Activated CD4-positive, alpha-beta memory T cell treated with anti-CD3 and anti-CD28 coated beads for 36 hours (primary cell): ENCODE results near the gene NUDT16L1. TPM values are rescaled to one million over a fixed set of nuclear protein-coding genes. Genes with fewer than 3 reads are reported as not detected.

Experiments
- CTCF ChIA-PET: fragments of 350-600 bp; sonication (Branson Sonifier 250); formaldehyde crosslinking; loops from one replicate; lab custom pipeline; 2021; ENCODE audit warnings: antibody characterized with exemption, inconsistent platforms; lab: Charles Lee
- POLR2A ChIA-PET: fragments of 350-600 bp; sonication (Branson Sonifier 250); formaldehyde crosslinking; loops from one replicate; lab custom pipeline; 2021; ENCODE audit warnings: antibody characterized with exemption; lab: Charles Lee
- DNase-seq: peaks from one replicate; pipeline ENCODE4 v3.0.0-alpha.2; 2020
- H3K27ac Mint-ChIP-seq: one replicate; pipeline ENCODE4 v1.8.0; 2021; ENCODE audit warnings: mixed read lengths
- H3K27me3 Mint-ChIP-seq: one replicate; pipeline ENCODE4 v1.8.0; 2021; ENCODE audit warnings: mixed read lengths
- H3K36me3 Mint-ChIP-seq: one replicate; pipeline ENCODE4 v1.8.0; 2021; ENCODE audit warnings: mixed read lengths
- H3K4me1 Mint-ChIP-seq: one replicate; pipeline ENCODE4 v1.8.0; 2021; ENCODE audit warnings: low read depth, mixed read lengths
- H3K4me3 Mint-ChIP-seq: one replicate; pipeline ENCODE4 v1.8.0; 2021; ENCODE audit warnings: mild to moderate bottlenecking, mixed read lengths
- H3K9me3 Mint-ChIP-seq: one replicate; pipeline ENCODE4 v1.8.0; 2021; ENCODE audit warnings: mixed read lengths
- intact Hi-C: fragments of 100-400 bp; cut with micrococcal nuclease; formaldehyde crosslinking; loops from one replicate; pipeline ENCODE4 v1.15.1; 2023
- total RNA-seq, 2 experiments: library from RNA; stranded (reverse); gene quantifications; one replicate each; pipeline ENCODE4 v1.2.3, GENCODE V29; 2021

The NUDT16L1 gene
- total RNA-seq, 2 experiments from 2014 or later = 22.2 to 23.6 TPM

DNA sequence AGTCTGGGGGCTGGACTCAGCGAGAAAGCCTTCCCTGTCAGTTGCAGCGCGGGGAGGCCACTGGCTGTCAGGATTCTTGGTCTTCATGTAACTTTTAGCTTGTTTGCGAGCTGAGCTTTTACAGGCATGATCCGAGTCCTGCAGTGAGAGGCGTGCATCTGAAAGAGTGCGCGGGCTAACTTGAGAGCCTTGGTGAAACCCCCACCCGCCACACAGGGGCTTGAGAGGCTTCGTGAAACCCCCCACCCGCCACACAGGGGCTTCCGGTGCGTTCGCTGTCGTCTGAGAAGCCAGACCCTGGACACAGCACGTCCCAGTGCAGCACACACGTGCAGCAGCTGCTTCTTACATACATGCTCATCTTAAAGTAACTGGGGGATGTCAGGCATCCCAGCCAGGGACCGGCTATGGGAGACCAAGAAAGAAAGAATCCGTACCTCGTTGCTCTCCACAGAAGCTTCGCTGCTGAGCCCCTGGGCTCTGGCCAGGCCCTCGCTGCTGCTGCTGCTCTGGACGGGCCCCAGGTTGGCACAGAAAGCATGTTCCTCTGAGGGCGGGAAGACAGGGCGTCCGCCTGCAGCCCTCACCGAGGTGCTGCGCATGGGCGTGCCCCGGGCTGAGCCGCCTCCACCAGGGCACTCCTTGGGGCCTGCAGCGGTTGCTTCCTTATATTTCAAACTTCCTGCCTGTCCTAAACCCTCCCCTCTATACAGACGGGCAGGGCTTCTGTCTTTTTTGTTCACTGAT is 7.8 kb downstream of the NUDT16L1 start:
- CTCF ChIA-PET = interaction anchor here (0.6 kb wide), 1 partner anchor 566 kb away, joined by 3 read pairs; no protein-coding TSS in a partner anchor
- Mint-ChIP-seq H3K9me3 (no peaks in the 10 kb centered on the region), H3K27me3 (no peaks in the 10 kb centered on the region), H3K4me3 (no peak overlapping the region), H3K27ac (no peak overlapping the region), H3K4me1 (peaks cover 5% of the 10 kb centered on the region), H3K36me3 (peaks cover 9% of the 10 kb centered on the region)
- POLR2A ChIA-PET = interaction anchor here (0.5 kb wide), 1 partner anchor 26 kb away, joined by 3 read pairs; no protein-coding TSS in a partner anchor
- no peak for DNase-seq
- intact Hi-C loops = no loop called here

DNA sequence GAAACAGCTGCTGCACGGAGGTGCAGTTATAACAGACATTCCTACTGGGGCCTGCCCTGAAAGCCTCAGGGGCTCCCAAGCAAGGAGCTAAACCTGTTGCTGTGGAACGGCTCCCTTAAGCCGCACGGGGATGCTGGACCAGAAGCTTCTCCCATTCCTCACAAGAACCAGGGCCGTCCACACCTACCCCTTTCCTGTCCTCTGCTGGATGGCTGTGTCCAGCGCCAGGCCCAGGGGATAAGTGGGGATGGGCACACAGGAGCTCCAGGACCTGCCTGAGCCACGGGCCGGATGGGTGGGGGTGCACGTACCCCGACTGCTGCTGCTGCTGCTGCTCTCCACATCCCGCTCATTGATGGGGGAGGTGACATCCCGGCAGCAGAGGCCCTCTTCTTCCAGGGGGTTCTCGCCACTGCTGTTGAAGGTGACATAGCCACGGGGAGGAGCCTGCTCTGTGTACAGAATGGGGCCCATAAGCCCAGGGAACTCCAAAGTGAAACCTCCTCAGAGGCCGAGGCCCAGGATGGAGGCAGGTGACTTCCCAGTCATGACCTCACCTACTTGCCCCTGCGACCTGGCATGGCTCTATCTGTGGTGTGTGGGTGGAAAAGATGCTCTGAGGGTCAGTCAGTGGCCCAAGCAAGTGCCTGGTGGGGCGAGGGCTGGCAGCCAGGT is 8.6 kb downstream of the NUDT16L1 start:
- no peak for DNase-seq
- CTCF ChIA-PET = no interaction called here
- POLR2A ChIA-PET = interaction anchor here (0.5 kb wide), 1 partner anchor 27 kb away, joined by 3 read pairs; no protein-coding TSS in a partner anchor
- Mint-ChIP-seq H3K27me3 (no peaks in the 10 kb centered on the region), H3K36me3 (peaks cover 14% of the 10 kb centered on the region), H3K4me1 (peaks cover 5% of the 10 kb centered on the region), H3K9me3 (no peaks in the 10 kb centered on the region), H3K27ac (no peak overlapping the region), H3K4me3 (no peak overlapping the region)
- intact Hi-C loops = no loop called here

DNA sequence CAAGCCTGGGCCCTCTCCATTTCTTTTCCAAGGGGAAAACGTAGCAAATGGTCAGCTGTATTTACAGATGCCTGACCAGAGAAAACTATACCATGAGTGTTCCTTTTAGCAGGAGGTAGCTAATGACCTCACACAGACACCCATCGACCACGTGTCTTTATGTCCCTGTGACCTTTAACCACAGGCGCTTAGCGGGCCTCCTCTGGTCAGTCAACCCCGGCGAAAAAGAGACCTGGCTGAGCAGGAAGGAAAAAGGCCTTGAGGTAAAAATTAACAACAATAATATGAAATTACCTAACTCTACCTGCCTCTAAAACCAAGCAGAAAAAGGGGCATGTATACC is 9.1 kb downstream of the NUDT16L1 start:
- peaks cover 5% of the 10 kb centered on the region for H3K4me1 Mint-ChIP-seq
- no peaks in the 10 kb centered on the region for H3K9me3 Mint-ChIP-seq
- CTCF ChIA-PET = no interaction called here
- no peaks in the 10 kb centered on the region for H3K27me3 Mint-ChIP-seq
- intact Hi-C loops = no loop called here
- no peak overlapping the region for H3K27ac Mint-ChIP-seq
- no peak overlapping the region for H3K4me3 Mint-ChIP-seq
- DNase-seq = no peak
- POLR2A ChIA-PET = no interaction called here
- H3K36me3 Mint-ChIP-seq = peaks cover 15% of the 10 kb centered on the region

DNA sequence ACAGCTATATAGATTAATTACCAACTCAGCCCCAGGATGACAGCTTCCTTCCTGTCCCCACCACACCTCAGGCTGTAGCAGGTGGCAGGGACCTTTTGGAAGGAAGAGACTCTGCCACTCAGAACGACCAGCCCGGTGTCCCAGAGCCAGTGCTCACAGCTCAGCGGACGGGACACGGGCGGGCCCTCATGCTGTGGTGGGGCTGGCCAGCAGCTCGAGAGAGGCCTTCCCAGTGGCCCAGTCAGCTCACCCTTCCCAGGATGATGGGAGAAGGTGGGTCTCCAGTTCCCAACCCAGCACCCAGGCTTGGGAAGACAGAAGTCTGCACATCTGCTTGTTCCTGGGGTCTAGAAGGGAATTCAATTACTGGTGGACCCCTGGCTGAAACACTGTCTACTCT is 10.5 kb downstream of the NUDT16L1 start:
- intact Hi-C loops = no loop called here
- no peaks in the 10 kb centered on the region for H3K27me3 Mint-ChIP-seq
- ChIA-PET POLR2A (interaction anchor here (0.8 kb wide), 1 partner anchor 95 kb away, joined by 3 read pairs; no protein-coding TSS in a partner anchor), CTCF (no interaction called here)
- no peak overlapping the region for H3K4me3 Mint-ChIP-seq
- H3K36me3 Mint-ChIP-seq = peaks cover 15% of the 10 kb centered on the region
- peaks cover 5% of the 10 kb centered on the region for H3K4me1 Mint-ChIP-seq
- DNase-seq = no peak
- H3K9me3 Mint-ChIP-seq = no peaks in the 10 kb centered on the region
- H3K27ac Mint-ChIP-seq = no peak overlapping the region

DNA sequence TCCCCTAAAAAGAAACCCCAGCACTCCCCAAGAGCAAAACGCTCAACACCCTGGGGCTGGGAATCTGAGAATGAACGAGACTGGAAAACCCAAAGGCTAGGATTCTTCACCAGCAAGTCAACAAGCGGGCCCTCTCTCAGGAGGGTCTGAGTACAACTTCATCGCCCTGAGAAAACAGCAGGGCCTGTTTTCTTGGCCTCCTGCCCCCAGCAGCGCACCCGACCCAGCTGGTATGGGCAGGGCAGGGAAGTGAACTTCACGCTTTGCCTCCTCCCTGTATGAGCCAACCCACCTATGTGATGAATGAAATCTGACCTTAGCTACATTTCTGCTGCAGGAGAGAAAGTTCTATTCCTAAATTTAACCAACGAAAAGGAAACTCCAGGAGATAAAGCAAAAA is 11.1 kb downstream of the NUDT16L1 start:
- no peak overlapping the region for H3K27ac Mint-ChIP-seq
- ChIA-PET POLR2A (no interaction called here), CTCF (no interaction called here)
- H3K9me3 Mint-ChIP-seq = no peaks in the 10 kb centered on the region
- peaks cover 5% of the 10 kb centered on the region for H3K4me1 Mint-ChIP-seq
- no peak overlapping the region for H3K4me3 Mint-ChIP-seq
- DNase-seq = no peak
- intact Hi-C loops = no loop called here
- H3K27me3 Mint-ChIP-seq = no peaks in the 10 kb centered on the region
- peaks cover 15% of the 10 kb centered on the region for H3K36me3 Mint-ChIP-seq

DNA sequence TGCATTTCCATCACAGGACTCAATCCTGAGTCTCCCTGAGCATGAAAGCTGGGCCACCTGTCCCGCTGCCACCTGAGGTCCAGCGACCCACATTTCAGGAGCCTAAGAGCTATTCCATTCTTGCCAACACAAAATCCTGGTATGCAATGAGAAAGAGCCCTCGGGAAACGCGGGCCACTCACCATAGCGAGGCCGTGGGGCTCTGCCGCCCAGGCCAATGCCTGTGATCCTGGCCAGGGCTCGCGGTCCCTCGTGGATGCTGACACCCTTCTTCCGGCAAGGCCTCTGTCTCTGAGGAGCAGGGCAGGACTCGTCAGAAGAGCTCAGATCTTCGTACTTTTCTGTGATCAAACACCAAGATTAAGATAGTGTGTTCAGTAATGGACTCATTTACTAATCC is 11.6 kb downstream of the NUDT16L1 start:
- Mint-ChIP-seq H3K36me3 (peaks cover 15% of the 10 kb centered on the region), H3K27me3 (no peaks in the 10 kb centered on the region), H3K4me1 (peaks cover 5% of the 10 kb centered on the region), H3K27ac (no peak overlapping the region), H3K4me3 (no peak overlapping the region), H3K9me3 (no peaks in the 10 kb centered on the region)
- CTCF ChIA-PET = no interaction called here
- intact Hi-C loops = no loop called here
- no peak for DNase-seq
- POLR2A ChIA-PET = no interaction called here

DNA sequence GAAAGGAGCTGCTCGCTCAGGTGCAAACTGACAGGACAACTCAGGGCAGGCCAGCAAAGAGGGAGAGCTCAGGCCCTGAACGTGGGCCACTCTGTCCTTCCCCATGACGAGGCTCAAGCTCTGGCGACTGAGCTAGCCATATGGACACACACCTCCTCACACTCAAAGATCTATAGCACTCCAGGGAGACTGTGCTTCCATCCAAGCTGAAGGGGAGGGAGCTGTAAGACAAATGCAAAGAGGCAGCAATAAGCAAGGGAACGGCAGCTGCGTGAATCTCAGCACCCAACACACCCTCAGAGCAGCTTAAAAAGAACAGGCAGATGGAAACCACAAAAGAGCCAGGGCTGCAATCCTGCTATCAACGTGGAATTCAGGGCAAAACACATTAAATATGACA is 13.5 kb downstream of the NUDT16L1 start:
- Mint-ChIP-seq H3K4me3 (no peak overlapping the region), H3K27ac (no peak overlapping the region), H3K36me3 (peaks cover 19% of the 10 kb centered on the region), H3K4me1 (no peaks in the 10 kb centered on the region), H3K9me3 (no peaks in the 10 kb centered on the region), H3K27me3 (no peaks in the 10 kb centered on the region)
- intact Hi-C loops = no loop called here
- ChIA-PET CTCF (interaction anchor here (1.5 kb wide), 1 partner anchor 83 kb away, joined by 8 read pairs; no protein-coding TSS in a partner anchor), POLR2A (interaction anchor here (0.5 to 1.3 kb wide), 3 partner anchors 14 to 192 kb away, joined by 3 to 4 read pairs (median 3); partner anchors contain the start of gene NUDT16L1)
- DNase-seq = no peak

DNA sequence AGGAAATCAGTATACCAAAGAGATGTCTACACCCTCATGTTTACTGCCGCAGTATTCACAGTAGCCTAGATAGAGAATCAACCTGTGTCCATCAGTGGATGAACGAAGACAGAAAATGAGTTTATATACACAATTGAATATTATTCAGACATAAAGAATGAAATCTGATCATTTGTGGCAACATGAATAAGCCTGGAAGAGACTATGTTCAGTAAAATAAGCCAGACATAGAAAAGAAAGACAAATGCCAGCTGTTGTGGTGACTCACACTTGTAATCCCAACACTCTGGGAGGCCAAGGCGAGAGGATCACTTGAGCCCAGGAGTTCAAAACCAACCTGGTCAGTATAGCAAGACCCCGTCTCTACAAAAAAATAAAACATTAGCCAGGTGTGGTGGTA is 16.1 kb downstream of the NUDT16L1 start:
- no peaks in the 10 kb centered on the region for H3K9me3 Mint-ChIP-seq
- H3K27me3 Mint-ChIP-seq = no peaks in the 10 kb centered on the region
- no peak overlapping the region for H3K27ac Mint-ChIP-seq
- ChIA-PET CTCF (interaction anchor here (1.1 to 1.5 kb wide), 2 partner anchors 24 to 59 kb away, joined by 4 to 5 read pairs; partner anchors contain the start of genes ANKS3 and DNAAF8), POLR2A (no interaction called here)
- H3K4me3 Mint-ChIP-seq = no peak overlapping the region
- DNase-seq = no peak
- H3K4me1 Mint-ChIP-seq = no peaks in the 10 kb centered on the region
- H3K36me3 Mint-ChIP-seq = peaks cover 21% of the 10 kb centered on the region
- intact Hi-C loops = no loop called here

DNA sequence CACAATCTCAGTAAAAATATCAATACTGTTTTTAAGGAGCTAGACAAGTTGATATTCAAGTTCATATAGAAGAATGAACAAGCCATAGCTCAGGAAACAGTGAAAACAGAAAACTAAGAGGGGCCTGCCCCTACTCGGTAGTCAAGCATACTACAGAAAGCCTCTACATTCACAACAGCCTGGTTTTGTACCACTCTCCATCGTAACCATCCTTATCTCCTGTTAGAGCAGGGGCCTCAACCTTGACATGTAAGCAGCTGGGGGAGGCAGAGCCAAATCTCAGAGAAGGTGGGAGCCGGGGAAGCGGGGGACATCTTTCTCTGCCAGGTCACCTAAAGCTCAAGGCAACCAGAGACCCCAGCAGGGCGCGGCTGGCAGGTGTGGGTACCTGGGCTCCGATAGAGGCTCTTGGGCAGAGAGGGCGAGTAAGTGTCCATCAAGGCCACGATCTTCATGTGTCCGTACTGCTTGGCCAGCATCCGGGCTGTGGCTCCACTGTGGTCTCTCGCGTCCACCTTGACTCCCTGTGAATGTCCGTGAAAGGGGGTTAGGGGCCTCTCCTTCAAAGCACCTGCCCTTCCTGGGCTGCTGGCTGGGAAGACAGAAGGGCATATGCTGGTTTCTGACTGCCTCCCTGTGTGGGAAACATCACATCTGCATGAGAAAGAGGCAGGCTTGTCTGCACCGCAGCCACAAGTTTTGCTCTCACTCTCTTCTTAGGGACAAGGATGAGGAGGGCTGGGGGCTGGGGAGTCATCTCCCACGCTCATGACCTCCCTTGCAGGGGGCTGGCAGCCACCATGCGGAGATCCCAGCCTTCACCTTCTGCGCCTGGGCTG is 20.5 kb downstream of the NUDT16L1 start:
- CTCF ChIA-PET = no interaction called here
- POLR2A ChIA-PET = interaction anchor here (0.6 kb wide), 1 partner anchor 37 kb away, joined by 3 read pairs; no protein-coding TSS in a partner anchor
- H3K9me3 Mint-ChIP-seq = no peaks in the 10 kb centered on the region
- intact Hi-C loops = no loop called here
- H3K36me3 Mint-ChIP-seq = peaks cover 17% of the 10 kb centered on the region
- no peaks in the 10 kb centered on the region for H3K27me3 Mint-ChIP-seq
- no peak overlapping the region for H3K4me3 Mint-ChIP-seq
- DNase-seq = no peak
- H3K27ac Mint-ChIP-seq = no peak overlapping the region
- no peaks in the 10 kb centered on the region for H3K4me1 Mint-ChIP-seq

DNA sequence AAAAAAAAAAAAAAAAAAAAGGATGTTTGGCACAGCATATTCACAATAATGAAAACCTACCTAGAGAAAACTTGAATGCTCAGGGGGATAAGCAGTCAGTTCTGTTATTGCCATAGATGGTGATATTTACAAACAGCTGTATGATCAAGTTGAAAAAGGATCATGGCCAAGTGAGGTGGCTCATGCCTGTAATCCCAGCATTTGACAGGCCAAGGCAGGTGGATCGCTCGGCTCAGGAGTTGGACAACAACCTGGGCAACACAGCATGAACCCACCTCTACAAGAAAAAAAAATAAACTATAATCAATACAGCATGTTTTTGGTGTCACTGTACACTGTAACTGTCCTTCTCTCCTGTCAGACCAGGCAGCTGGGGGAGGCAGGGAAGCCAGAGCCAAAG is 21.6 kb downstream of the NUDT16L1 start:
- Mint-ChIP-seq H3K36me3 (peaks cover 11% of the 10 kb centered on the region), H3K27me3 (no peaks in the 10 kb centered on the region), H3K4me1 (no peaks in the 10 kb centered on the region), H3K9me3 (no peaks in the 10 kb centered on the region), H3K4me3 (no peak overlapping the region), H3K27ac (no peak overlapping the region)
- POLR2A ChIA-PET = no interaction called here
- CTCF ChIA-PET = no interaction called here
- intact Hi-C loops = no loop called here
- DNase-seq = no peak

DNA sequence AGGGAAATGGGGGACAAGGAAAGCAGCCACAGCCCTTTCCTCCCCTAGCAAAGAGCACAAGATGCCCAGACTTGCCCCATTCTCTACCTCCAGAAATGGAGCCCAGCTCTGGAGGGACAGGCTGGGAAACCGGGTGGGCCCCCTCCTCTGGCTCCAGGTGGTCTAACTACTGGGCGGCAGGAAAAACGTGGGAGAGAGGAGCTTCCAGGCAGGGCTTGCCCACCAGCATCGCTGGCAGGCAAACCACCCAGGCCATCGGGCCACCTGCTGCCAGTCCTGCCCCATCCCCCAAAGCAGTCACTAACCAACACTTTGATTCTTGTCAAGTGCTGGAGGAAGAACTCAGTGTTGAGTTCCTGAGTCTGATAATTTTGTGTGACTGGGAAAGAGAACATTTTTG is 25.1 kb downstream of the NUDT16L1 start:
- ChIA-PET CTCF (no interaction called here), POLR2A (no interaction called here)
- no peaks in the 10 kb centered on the region for H3K27me3 Mint-ChIP-seq
- H3K9me3 Mint-ChIP-seq = no peaks in the 10 kb centered on the region
- H3K4me3 Mint-ChIP-seq = no peak overlapping the region
- intact Hi-C loops = no loop called here
- no peak for DNase-seq
- H3K36me3 Mint-ChIP-seq = peaks cover 4% of the 10 kb centered on the region
- H3K27ac Mint-ChIP-seq = no peak overlapping the region
- H3K4me1 Mint-ChIP-seq = no peaks in the 10 kb centered on the region
